Medulla oblongata (tissue), 1 donor: Measurements from ENCODE around the gene FUT2.
"Not testable (repeated sequence)": the region's sequence is repeated elsewhere in the genome, so short reads cannot be mapped to it uniquely, and the experiment has no call there.

Experiments used
- DNase-seq: peaks from one replicate; pipeline ENCODE4 v3.0.0-alpha.2; 2015; ENCODE audit errors: extremely low spot score

FUT2 gene

GRCh38 chr19:48702701-48703100 lies 6.9 kb downstream of the FUT2 start:
- no peak for DNase-seq

GRCh38 chr19:48703316-48703715 lies 7.5 kb downstream of the FUT2 start:
- DNase-seq: no peak

GRCh38 chr19:48705431-48705830 lies 9.7 kb downstream of the FUT2 start:
- no peak for DNase-seq

DNA sequence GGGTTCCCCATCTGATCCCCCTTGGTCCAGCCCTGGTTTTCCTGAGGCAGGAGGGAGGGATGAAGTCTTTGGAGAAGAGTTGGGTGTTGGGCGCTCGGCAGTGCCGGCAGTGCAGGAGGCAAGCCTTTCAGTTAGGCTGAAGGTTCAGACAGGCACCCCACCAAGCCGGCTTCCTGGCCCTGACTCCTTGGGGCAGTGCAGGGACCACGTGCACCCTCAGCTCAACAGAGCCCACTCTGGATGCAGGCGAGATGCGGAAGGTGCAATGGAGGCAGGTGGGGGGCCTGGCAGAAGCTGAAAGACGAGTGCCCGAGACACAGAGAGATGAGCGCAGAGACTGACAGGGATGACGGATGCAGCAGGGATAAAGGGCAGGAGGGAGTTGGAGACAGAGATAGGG lies 12.7 kb downstream of the FUT2 start:
- no peak for DNase-seq

- DNase-seq: no peak
Measured at GRCh38 chr19:48711106-48711662, 15.4 kb downstream of the FUT2 start.

DNA sequence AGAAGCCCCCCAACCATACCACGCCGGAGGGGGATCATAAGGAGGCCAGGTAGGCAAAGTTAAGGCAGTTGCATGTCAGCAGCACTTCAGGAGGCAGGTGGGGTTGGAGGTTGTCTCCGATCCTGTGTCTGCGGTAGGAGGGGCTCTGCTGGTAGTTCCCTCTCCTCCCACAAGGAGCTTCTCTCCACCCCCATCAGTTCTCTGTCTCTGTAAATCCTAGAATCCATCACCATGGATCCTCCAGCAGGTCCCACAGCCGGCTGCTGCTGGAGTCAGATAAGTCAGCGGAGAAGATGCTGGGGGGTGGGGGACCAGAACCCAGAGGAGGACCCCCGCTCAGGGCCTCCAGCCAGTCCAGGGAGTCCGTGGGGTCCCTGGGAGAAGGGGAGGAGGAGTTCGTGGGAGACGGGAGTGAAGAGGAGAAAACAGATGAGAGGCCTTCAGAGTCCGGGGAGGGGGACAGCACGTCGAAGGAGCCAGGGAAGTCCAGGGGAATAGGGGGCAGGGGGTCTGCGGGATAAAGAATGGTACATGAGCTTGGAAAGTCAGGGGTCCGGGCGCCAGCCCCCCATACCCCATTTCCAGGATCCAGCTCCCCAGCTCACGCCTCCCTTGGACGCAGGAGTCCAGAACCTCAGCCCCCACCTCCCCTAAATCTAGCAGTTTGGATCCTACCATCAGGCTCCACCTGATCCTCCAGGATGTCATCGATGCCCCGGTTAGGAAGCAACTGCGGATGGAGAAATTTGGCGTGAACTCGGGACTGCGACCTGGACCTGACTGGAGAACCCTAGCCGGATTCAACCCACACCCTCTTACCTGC lies 17.5 kb downstream of the FUT2 start:
- no peak for DNase-seq

GRCh38 chr19:48713864-48714755 lies 18.3 kb downstream of the FUT2 start:
- DNase-seq: peak; percentile 100

DNA sequence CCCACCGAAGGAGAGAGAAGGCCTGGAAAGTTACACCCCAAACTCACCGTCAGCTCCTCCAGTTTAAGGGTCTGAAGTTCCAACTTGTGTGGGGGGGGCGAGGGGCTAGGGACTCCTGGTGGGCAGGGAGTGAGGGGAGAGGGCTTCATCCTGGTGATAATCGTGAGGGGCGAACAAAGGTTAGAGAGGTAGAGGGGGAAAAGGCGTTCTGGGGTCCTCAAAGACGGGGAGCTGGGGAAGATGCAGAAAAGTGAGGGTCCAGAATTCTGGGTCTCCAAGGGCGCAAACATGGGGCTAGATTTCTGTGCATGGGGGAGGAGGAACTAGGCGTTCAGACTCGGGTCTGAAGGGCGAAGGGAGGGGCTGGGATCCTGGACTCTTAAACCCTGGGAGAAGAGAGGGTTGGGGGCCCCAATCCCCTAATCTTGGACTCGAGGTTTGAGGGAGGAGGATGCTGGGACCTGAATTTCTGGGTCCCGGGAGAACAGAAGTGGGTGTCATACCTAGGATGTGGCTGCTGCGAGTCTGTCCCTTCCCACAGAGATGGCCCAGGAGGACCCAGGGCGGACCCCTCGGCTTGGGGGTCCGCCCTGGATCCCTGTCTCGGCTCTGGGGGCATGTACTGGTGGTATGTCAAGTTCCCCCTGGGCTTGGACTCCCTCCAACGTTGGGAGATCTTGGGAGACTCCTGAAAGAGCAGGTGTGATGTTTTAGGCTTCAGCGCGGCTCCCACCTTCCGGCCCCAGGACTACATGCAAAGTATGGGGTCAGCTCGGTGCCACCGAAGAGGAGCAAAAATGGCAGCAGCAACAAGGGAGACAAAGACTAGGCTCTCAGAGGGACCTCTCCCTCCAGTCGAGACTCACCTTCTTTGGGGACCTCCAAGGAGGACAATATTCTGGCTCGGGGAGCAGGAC lies 19.2 kb downstream of the FUT2 start:
- DNase-seq: no peak

DNA sequence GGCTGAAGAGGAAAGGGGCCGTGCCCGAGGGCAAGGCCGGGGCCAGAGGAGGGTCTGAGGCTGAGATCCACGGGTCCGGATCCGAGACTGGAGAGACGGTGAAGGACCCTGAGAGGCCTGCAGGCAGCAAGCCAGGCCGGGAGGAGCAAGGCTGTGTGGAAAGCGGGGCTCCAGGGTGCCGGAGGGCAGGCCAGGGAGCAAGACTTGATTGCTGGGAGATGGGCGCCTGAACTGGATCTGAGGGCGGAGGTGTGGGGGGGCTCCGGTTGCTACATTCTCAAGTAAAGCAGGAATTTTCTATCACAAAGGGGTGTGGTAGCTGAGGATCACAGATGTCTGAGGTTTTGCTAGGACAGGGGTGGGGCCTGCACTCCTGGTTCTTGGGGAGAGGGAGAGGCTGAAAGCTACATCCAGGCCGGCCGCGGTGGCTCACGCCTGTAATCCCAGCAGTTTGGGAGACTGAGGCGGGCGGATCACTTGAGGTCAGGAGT lies 20.0 kb downstream of the FUT2 start:
- no peak for DNase-seq

GRCh38 chr19:48716562-48717291 lies 21.0 kb downstream of the FUT2 start:
- peak; percentile 50 for DNase-seq

DNA sequence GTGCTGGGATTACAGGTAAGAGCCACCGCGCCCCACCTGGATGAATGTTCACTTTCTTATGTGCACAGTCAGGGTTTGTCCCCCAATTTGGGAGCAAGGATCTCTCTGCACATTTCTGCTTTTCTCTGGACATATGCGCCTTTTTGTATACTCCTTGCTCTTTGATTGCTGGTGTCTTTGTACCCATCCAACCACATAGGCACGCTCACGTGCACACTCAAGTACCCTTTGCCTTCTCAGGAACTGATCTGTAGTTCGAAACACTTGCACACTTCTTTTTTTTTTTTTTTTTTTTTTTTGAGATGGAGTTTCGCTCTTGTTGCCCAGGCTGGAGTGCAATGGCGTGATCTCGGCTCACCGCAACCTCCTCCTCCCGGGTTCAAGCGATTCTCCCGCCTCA lies 22.3 kb downstream of the FUT2 start:
- DNase-seq: not testable (repeated sequence)

GRCh38 chr19:48718711-48719231 lies 23.0 kb downstream of the FUT2 start:
- no peak for DNase-seq

GRCh38 chr19:48719263-48720171 lies 23.7 kb downstream of the FUT2 start, which contains the start of gene MAMSTR:
Gene MAMSTR (minus strand): TSS chr19:48719725. CDS start chr19:48719031, 694 bp downstream.
- DNase-seq: no peak

- no peak for DNase-seq
Measured at GRCh38 chr19:48720251-48720612, 24.5 kb downstream of the FUT2 start.

GRCh38 chr19:48720613-48721296 lies 25.0 kb downstream of the FUT2 start:
- DNase-seq: peak; percentile 100

- no peak for DNase-seq
Measured at GRCh38 chr19:48722196-48722708, 26.5 kb downstream of the FUT2 start.

- DNase-seq: peak; percentile 76
Measured at GRCh38 chr19:48724796-48725753, 29.3 kb downstream of the FUT2 start.
